GM12872 (cell line): ENCODE data around the gene NPTN.

ENCODE experiments used
- TF ChIP-seq, protein P1 (sequence below): IDR thresholded peaks from 3 replicates; pipeline ENCODE4 v1.5.1; 2011; ENCODE audit warnings: low read depth, mild to moderate bottlenecking, low read length, moderate library complexity; ENCODE audit not compliant: insufficient read depth

The NPTN gene

GRCh38 chr15:73678498-73678897 is 45.3 kb upstream of the NPTN start:
- TF ChIP-seq, protein P1, sequence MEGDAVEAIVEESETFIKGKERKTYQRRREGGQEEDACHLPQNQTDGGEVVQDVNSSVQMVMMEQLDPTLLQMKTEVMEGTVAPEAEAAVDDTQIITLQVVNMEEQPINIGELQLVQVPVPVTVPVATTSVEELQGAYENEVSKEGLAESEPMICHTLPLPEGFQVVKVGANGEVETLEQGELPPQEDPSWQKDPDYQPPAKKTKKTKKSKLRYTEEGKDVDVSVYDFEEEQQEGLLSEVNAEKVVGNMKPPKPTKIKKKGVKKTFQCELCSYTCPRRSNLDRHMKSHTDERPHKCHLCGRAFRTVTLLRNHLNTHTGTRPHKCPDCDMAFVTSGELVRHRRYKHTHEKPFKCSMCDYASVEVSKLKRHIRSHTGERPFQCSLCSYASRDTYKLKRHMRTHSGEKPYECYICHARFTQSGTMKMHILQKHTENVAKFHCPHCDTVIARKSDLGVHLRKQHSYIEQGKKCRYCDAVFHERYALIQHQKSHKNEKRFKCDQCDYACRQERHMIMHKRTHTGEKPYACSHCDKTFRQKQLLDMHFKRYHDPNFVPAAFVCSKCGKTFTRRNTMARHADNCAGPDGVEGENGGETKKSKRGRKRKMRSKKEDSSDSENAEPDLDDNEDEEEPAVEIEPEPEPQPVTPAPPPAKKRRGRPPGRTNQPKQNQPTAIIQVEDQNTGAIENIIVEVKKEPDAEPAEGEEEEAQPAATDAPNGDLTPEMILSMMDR, result no peak

DNA sequence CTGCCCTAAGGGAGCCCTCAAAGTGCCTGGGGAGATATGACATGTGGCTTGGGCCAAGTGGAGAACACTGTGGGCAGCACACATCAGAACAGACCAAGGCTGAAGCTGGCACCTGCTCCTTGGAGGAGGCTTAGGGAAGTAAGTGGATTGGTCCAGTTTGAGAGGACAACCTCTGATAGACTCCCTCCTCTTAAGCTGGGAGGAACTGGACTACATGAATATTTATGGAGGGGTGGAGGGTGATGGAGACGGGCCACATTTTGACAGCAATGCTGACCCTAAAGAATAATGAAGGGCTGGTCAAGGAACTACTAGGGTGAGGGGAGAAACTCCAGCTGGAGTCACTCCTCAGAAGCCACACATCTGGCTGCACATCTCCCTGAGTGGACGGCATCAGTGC is 44.5 kb upstream of the NPTN start:
- TF ChIP-seq, protein P1, result no peak

GRCh38 chr15:73677146-73677607 is 44.0 kb upstream of the NPTN start:
- TF ChIP-seq, protein P1, result peak; percentile 90

DNA sequence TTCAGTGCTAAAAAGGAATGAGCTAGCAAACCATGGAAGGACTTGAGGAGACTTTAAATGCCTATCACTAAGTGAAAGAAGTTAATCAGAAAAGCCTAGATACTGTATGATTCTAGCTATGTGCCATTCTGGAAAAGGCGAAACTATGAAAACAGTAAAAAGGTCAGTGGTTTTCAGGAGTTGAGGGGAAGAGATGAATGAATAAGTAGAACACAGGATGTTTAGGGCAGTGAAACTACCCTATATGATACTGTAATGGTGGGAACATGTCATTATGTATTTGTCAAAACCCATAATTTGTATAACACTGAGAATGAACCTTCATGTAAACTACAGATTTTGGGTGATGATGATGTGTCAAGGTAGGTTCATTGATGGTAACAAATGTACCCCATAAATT is 41.4 kb upstream of the NPTN start:
- TF ChIP-seq, protein P1, result no peak

GRCh38 chr15:73660455-73660854 is 27.3 kb upstream of the NPTN start:
- TF ChIP-seq, protein P1, result no peak

DNA sequence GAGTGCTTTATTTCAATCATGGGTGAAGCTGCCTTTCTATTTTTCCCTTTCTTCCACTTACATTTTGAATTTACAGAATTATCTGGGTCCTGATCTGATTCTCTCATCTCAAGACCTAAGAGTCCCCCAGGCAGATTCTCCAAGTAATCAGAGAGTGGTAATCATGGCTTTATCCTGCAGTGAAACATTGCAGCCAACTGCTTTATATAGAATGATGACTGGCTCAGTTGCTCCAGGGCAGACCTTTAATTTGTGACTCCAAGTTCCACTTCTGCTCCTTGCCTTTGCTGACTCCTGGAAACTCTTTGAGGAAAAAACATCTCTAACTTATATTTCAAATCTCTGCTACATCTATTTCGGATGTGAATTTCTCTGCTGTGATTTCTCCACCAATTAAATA is 25.5 kb upstream of the NPTN start:
- TF ChIP-seq, protein P1, result no peak

DNA sequence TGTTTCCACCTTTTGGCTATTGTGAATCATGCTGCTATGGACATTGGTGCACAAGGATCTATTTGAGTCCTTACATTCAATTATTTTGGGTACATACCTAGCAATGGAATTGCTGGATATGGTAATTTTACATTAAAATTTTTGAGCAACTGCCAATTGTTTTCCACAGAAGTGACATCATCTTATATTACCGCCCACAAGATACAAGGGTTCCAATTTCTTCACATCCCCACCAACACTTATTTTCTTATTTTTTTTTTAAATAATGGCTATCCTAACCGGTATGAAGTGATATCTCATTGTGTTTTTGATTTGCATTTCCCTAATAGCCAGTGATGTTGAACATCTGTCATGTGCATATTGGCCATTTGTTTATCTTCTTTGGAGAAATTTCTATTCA is 22.5 kb upstream of the NPTN start:
- TF ChIP-seq, protein P1, result no peak

DNA sequence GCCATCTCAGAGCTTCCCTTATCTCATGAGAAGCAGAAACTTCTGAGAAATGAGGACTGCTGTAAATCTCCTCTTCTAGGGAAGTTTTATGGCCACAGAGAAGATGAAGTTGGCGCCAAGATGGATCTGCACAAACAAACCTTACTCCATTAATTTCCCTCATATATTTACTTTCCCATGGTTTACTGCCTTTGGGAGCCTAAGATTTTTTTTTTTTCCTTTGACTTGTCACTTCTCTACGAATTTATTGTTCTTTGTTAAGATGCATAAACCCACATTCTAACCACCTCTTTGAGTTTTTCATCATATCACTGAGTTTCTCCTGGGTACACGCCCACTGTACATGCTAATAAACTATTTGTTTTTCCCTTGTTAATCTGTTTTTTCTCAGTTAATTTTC is 21.5 kb upstream of the NPTN start:
- TF ChIP-seq, protein P1, result no peak
